Left forelimb (tissue), 1 donor: ENCODE data around the gene ALDH1L1.
A peak's percentile ranks its signal among the peaks of the same experiment; 100 is the strongest.

Source experiments
- DNase-seq: peaks from one replicate; pipeline ENCODE4 v3.0.0-alpha.2; 2018; ENCODE audit warnings: low spot score

The ALDH1L1 gene

GRCh38 chr3:126119976-126120375, 60.4 kb downstream of the ALDH1L1 start:
- peak; percentile 3 for DNase-seq

- peak; percentile 31 for DNase-seq
Observed at GRCh38 chr3:126119008-126119675, 61.2 kb downstream of the ALDH1L1 start.

- DNase-seq: peak; percentile 56
Observed at GRCh38 chr3:126118591-126118990, 61.8 kb downstream of the ALDH1L1 start.

GRCh38 chr3:126117786-126118185, 62.6 kb downstream of the ALDH1L1 start:
- DNase-seq: peak; percentile 53

- no peak for DNase-seq
Observed at GRCh38 chr3:126117212-126117611, 63.2 kb downstream of the ALDH1L1 start.

GRCh38 chr3:126116526-126116925, 63.9 kb downstream of the ALDH1L1 start:
- peak; percentile 40 for DNase-seq

GRCh38 chr3:126114443-126115386, 65.7 kb downstream of the ALDH1L1 start:
- DNase-seq: peak; percentile 63

GRCh38 chr3:126113733-126114442, 66.5 kb downstream of the ALDH1L1 start:
- peak; percentile 42 for DNase-seq

- no peak for DNase-seq
Observed at GRCh38 chr3:126113238-126113555, 67.2 kb downstream of the ALDH1L1 start.

GRCh38 chr3:126112531-126113237, 67.7 kb downstream of the ALDH1L1 start:
- peak; percentile 23 for DNase-seq

- peak; percentile 59 for DNase-seq
Observed at GRCh38 chr3:126111566-126112475, 68.6 kb downstream of the ALDH1L1 start.

GRCh38 chr3:126111126-126111551, 69.2 kb downstream of the ALDH1L1 start:
- peak; percentile 57 for DNase-seq

- DNase-seq: peak; percentile 23
Observed at GRCh38 chr3:126110431-126111125, 69.8 kb downstream of the ALDH1L1 start.

GRCh38 chr3:126109880-126110235, 70.5 kb downstream of the ALDH1L1 start:
- DNase-seq: peak; percentile 44

GRCh38 chr3:126109146-126109879, 71.1 kb downstream of the ALDH1L1 start:
- no peak for DNase-seq

- DNase-seq: peak; percentile 52
Observed at GRCh38 chr3:126108676-126109050, 71.7 kb downstream of the ALDH1L1 start.

- no peak for DNase-seq
Observed at GRCh38 chr3:126107957-126108675, 72.3 kb downstream of the ALDH1L1 start.

GRCh38 chr3:126107203-126107939, 73.0 kb downstream of the ALDH1L1 start:
- peak; percentile 58 for DNase-seq
